ENCODE measurements around the gene IMPG2.

IMPG2 gene

GRCh38 chr3:101240719-101241399 is 79.5 kb downstream of the IMPG2 start:
- no peak for DNase-seq (ENCODE audit: low read depth)

- no peak for DNase-seq (ENCODE audit: low read depth)
Observed at GRCh38 chr3:101235048-101235447, 85.3 kb downstream of the IMPG2 start.

GRCh38 chr3:101230618-101231017 is 89.8 kb downstream of the IMPG2 start:
- no peak for DNase-seq (ENCODE audit: low read depth)

GRCh38 chr3:101229681-101230080 is 90.7 kb downstream of the IMPG2 start:
- DNase-seq (ENCODE audit: low read depth) = no peak

GRCh38 chr3:101228441-101228840 is 91.9 kb downstream of the IMPG2 start:
- no peak for DNase-seq (ENCODE audit: low read depth)

GRCh38 chr3:101224739-101225138 is 95.6 kb downstream of the IMPG2 start:
- no peak for DNase-seq (ENCODE audit: low read depth)

- DNase-seq (ENCODE audit: low read depth) = no peak
Observed at GRCh38 chr3:101223016-101223415, 97.4 kb downstream of the IMPG2 start.

GRCh38 chr3:101219842-101220560 is 100.4 kb downstream of the IMPG2 start:
- no peak for DNase-seq (ENCODE audit: low read depth)

GRCh38 chr3:101217472-101218245 is 102.7 kb downstream of the IMPG2 start:
- no peak for DNase-seq (ENCODE audit: low read depth)

- no peak for DNase-seq (ENCODE audit: low read depth)
Observed at GRCh38 chr3:101216710-101217465, 103.5 kb downstream of the IMPG2 start.

GRCh38 chr3:101212730-101213129 is 107.6 kb downstream of the IMPG2 start:
- DNase-seq (ENCODE audit: low read depth) = no peak

- DNase-seq (ENCODE audit: low read depth) = no peak
Observed at GRCh38 chr3:101204246-101204645, 116.1 kb downstream of the IMPG2 start.

- no peak for DNase-seq (ENCODE audit: low read depth)
Observed at GRCh38 chr3:101203411-101203810, 117.0 kb downstream of the IMPG2 start.

GRCh38 chr3:101202640-101203039 is 117.7 kb downstream of the IMPG2 start:
- DNase-seq (ENCODE audit: low read depth) = no peak

- no peak for DNase-seq (ENCODE audit: low read depth)
Observed at GRCh38 chr3:101200461-101200860, 119.9 kb downstream of the IMPG2 start.

- DNase-seq (ENCODE audit: low read depth) = no peak
Observed at GRCh38 chr3:101195951-101196713, 124.2 kb downstream of the IMPG2 start.

- DNase-seq (ENCODE audit: low read depth) = no peak
Observed at GRCh38 chr3:101194392-101194791, 126.0 kb downstream of the IMPG2 start.

- DNase-seq (ENCODE audit: low read depth) = no peak
Observed at GRCh38 chr3:101193957-101194356, 126.4 kb downstream of the IMPG2 start.

- no peak for DNase-seq (ENCODE audit: low read depth)
Observed at GRCh38 chr3:101189796-101190195, 130.6 kb downstream of the IMPG2 start.

- no peak for DNase-seq (ENCODE audit: low read depth)
Observed at GRCh38 chr3:101189176-101189575, 131.2 kb downstream of the IMPG2 start.

GRCh38 chr3:101185341-101185740 is 135.0 kb downstream of the IMPG2 start:
- no peak for DNase-seq (ENCODE audit: low read depth)

Data from activated T-helper 9 cell treated with anti-CD3 and anti-CD28 coated beads, Interleukin-2, amount 50 U/mL, for 16 hours (primary cell).